ENCODE data around the gene ZC3H18.

- TF ChIP-seq POLR2A (IDR thresholded peaks at IDR 0.05; ENCODE audit: extremely low read depth, insufficient read length) (no peak), CTCF (IDR thresholded peaks at IDR 0.05; ENCODE audit: low read depth, low read length) (no peak), MYC (IDR thresholded peaks at IDR 0.05; ENCODE audit: low read depth, low read length) (no peak), MAX (IDR thresholded peaks at IDR 0.05; ENCODE audit: low read depth, low read length) (no peak)
Measured at GRCh38 chr16:88629835-88630234, 59.6 kb downstream of the ZC3H18 start.

Data from NB4 (cell line).